ENCODE measurements around the gene NEGR1.

DNA sequence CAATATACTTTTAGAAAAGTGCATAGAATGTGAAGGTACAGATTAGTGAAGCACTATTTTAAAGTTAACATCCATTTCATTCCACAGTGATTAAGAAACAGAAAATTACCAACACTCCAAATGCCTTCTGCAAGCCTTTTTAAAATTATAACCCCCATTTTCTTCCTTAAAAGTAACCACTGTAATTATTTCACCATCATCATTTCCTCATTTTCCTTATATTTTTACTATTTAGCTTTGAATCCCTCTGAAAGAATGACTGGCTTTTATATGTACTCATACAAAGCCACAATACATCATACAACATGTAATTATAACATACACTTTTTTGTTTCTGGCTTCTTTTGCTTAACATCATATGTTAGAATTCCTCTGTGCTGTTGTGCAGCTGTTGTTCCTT is 6.5 kb upstream of the NEGR1 start:
- TF ChIP-seq CTCF (conservative IDR thresholded peaks at IDR 0.05; ENCODE audit: low read depth in 2 of 2) (no peak), JUNB (IDR thresholded peaks at IDR 0.05; ENCODE audit: unreplicated experiment) (no peak), EZH2 (IDR thresholded peaks at IDR 0.05; ENCODE audit: low read depth, unreplicated experiment) (no peak), POLR2AphosphoS5 (IDR thresholded peaks at IDR 0.05; ENCODE audit: low read depth) (no peak)

Measured in GM23338 (cell line).